K562 (cell line): ENCODE data around the gene NDOR1. TPM values are rescaled to one million over a fixed set of nuclear protein-coding genes. Genes with fewer than 3 reads are reported as not detected.

Experiments used
- BRCA1 ChIP-seq, 2 experiments: fragments of 450-650 bp in 1 of 2; sonication (generic) in 1 of 2; formaldehyde crosslinking in 1 of 2; IDR thresholded peaks; 2 replicates each; pipeline versions ENCODE4 v1.5.0 to v1.6.1; 2017 to 2020; ENCODE audit warnings: mild to moderate bottlenecking in 1 of 2, missing genetic modification reagents in 1 of 2
- FOXA3 ChIP-seq, 2 experiments: fragments of 450-650 bp in 1 of 2; sonication (generic) in 1 of 2; formaldehyde crosslinking; IDR thresholded peaks in 1 of 2; conservative IDR thresholded peaks in 1 of 2; 2 replicates each; pipeline versions ENCODE4 v1.4.0 to v1.8.0; 2020 to 2022; ENCODE audit warnings: mild to moderate bottlenecking in 2 of 2, missing genetic modification reagents in 1 of 2
- FOXM1 ChIP-seq, 2 experiments: fragments of 450-650 bp in 1 of 2; sonication (generic) in 1 of 2; formaldehyde crosslinking in 1 of 2; IDR thresholded peaks; 2 replicates each; pipeline versions ENCODE4 v1.6.1 to v1.9.0; 2017 to 2022; ENCODE audit warnings: low read depth in 2 of 2, mild to moderate bottlenecking in 2 of 2, missing genetic modification reagents in 1 of 2, moderate library complexity in 1 of 2
- FOXP4 ChIP-seq: sonication (generic); formaldehyde crosslinking; IDR thresholded peaks from 2 replicates; pipeline ENCODE4 v1.8.0; 2022; ENCODE audit warnings: mild to moderate bottlenecking, missing genetic modification reagents, borderline replicate concordance
- HMGN3 ChIP-seq: IDR thresholded peaks from 2 replicates; pipeline ENCODE4 v1.6.1; 2011; ENCODE audit warnings: borderline replicate concordance, low read depth, mild to moderate bottlenecking, mixed read lengths, low read length; ENCODE audit not compliant: insufficient read length; ENCODE audit errors: extremely low read depth
- LCOR ChIP-seq: sonication (generic); formaldehyde crosslinking; IDR thresholded peaks from 2 replicates; pipeline ENCODE4 v1.8.0; 2022; ENCODE audit warnings: mild to moderate bottlenecking, missing genetic modification reagents
- NCOA1 ChIP-seq: fragments of 450-650 bp; IDR thresholded peaks from 2 replicates; pipeline ENCODE4 v1.6.1; 2016; ENCODE audit warnings: low read depth
- NELFE ChIP-seq: IDR thresholded peaks from 2 replicates; pipeline ENCODE4 v1.6.1; 2011; ENCODE audit warnings: mild to moderate bottlenecking; ENCODE audit not compliant: insufficient read depth, insufficient read length
- NFE2L1 ChIP-seq: fragments of 450-650 bp; IDR thresholded peaks from 2 replicates; pipeline ENCODE4 v1.6.1; 2016; ENCODE audit warnings: missing genetic modification characterization, low read depth, mild to moderate bottlenecking, missing compliant biosample characterization, moderate library complexity, borderline replicate concordance
- SNIP1 ChIP-seq: fragments of 450-650 bp; IDR thresholded peaks from 2 replicates; pipeline ENCODE4 v1.7.1; 2017; ENCODE audit warnings: low read depth, mild to moderate bottlenecking
- TOE1 ChIP-seq, 2 experiments: fragments of 450-650 bp in 1 of 2; sonication (generic) in 1 of 2; formaldehyde crosslinking in 1 of 2; IDR thresholded peaks; 2 replicates each; pipeline versions ENCODE4 v1.7.1 to v1.8.0; 2016 to 2022; ENCODE audit warnings: borderline replicate concordance in 2 of 2, mild to moderate bottlenecking in 2 of 2, antibody characterized with exemption in 1 of 2, inconsistent platforms in 1 of 2, low read depth in 1 of 2, missing genetic modification reagents in 1 of 2, moderate library complexity in 1 of 2
- ZBTB33 ChIP-seq: sonication (generic); formaldehyde crosslinking; IDR thresholded peaks from 2 replicates; pipeline ENCODE4 v1.8.1; 2023; ENCODE audit warnings: mild to moderate bottlenecking, missing genetic modification reagents
- polyA plus RNA-seq, 8 experiments: library from polyadenylated mRNA; depleted of rRNA in 4 of 8; stranded (reverse) in 5 of 8; unstranded in 3 of 8; fragments of >200 nt; fragmentation: Nextera tagmentation in 2 of 8; fragmentation: Illumina TruSeq in 1 of 8; extraction: Ambion mirVana in 2 of 8; extraction: Trizol in 1 of 8; gene quantifications; 2 replicates each; pipeline versions ENCODE4 v1.2.1 to v1.2.3, GENCODE V29; 2011 to 2014; ENCODE audit warnings: inconsistent platforms in 1 of 8, missing spikeins in 1 of 8
- total RNA-seq, 7 experiments: library from RNA; depleted of rRNA in 6 of 7; stranded (reverse); fragments of >200 nt in 6 of 7; fragmentation: Illumina TruSeq in 2 of 7; extraction: Trizol in 2 of 7; gene quantifications; 2 replicates each; pipeline versions ENCODE4 v1.2.1 to v1.2.3, GENCODE V29; 2011 to 2021; ENCODE audit warnings: low replicate concordance in 1 of 7

The NDOR1 gene
- total and polyA plus RNA-seq, 9 of the 15 experiments (the other 6 are each of a cell fraction or from before 2014, with no cell fraction given), result 0.06 to 36.9 (median 6.9) TPM

GRCh38 chr9:137228968-137229896 is 23.7 kb downstream of the NDOR1 start (continued):
- no peak for TF ChIP-seq NCOA1
- TF ChIP-seq LCOR (CRISPR knock-in tag), result no peak
- no peak for TF ChIP-seq NFE2L1 (tag)
- no peak for TF ChIP-seq FOXM1 (IDR thresholded peaks at IDR 0.05; ENCODE audit: low read depth)
- no peak for TF ChIP-seq FOXM1 (CRISPR knock-in tag; IDR thresholded peaks at IDR 0.05; ENCODE audit: low read depth)
- TF ChIP-seq TOE1 (IDR thresholded peaks at IDR 0.05; ENCODE audit: borderline replicate concordance), result no peak
- TF ChIP-seq TOE1 (CRISPR knock-in tag; IDR thresholded peaks at IDR 0.05; ENCODE audit: borderline replicate concordance, low read depth), result no peak
- no peak for TF ChIP-seq SNIP1
- 0 out of 2 replicates have a peak, but pooled peaks have one; percentile 29 for TF ChIP-seq FOXP4 (CRISPR knock-in tag)
- no peak for TF ChIP-seq FOXA3 (CRISPR knock-in tag; conservative IDR thresholded peaks at IDR 0.05 in 1 of 2, IDR thresholded peaks at IDR 0.05 in 1 of 2)
- TF ChIP-seq BRCA1 (IDR thresholded peaks at IDR 0.05), result no peak
- TF ChIP-seq BRCA1 (CRISPR knock-in tag; IDR thresholded peaks at IDR 0.05), result no peak
- TF ChIP-seq HMGN3, result peak; percentile 57
- TF ChIP-seq ZBTB33 (CRISPR knock-in tag), result peak; percentile 26; the same call in 1 of the 2 replicates
- TF ChIP-seq NELFE, result no peak
